KMS-11 (cell line): ENCODE measurements around the gene RCAN1.

Experiments used
- H2AFZ ChIP-seq: fragments of 200-600 bp; sonication (generic); 2 replicates; pipeline ENCODE4 v1.6.1; 2016; ENCODE audit warnings: antibody characterized with exemption, mixed run types, low read depth
- H3K27ac ChIP-seq: fragments of 200-600 bp; sonication (generic); 2 replicates; pipeline ENCODE4 v1.6.1; 2016; ENCODE audit warnings: mild to moderate bottlenecking, mixed run types
- H3K27me3 ChIP-seq: fragments of 200-600 bp; sonication (generic); 2 replicates; pipeline ENCODE4 v1.6.1; 2017; ENCODE audit warnings: mild to moderate bottlenecking, low read depth, mixed run types, moderate library complexity; ENCODE audit not compliant: insufficient read depth
- H3K36me3 ChIP-seq: fragments of 200-600 bp; sonication (generic); 2 replicates; pipeline ENCODE4 v1.6.1; 2017; ENCODE audit warnings: mild to moderate bottlenecking, mixed run types; ENCODE audit not compliant: insufficient read depth
- H3K4me1 ChIP-seq: fragments of 200-600 bp; sonication (generic); 2 replicates; pipeline ENCODE4 v1.6.1; 2016; ENCODE audit warnings: mild to moderate bottlenecking, low read depth, mixed run types; ENCODE audit not compliant: poor library complexity, severe bottlenecking
- H3K4me2 ChIP-seq: fragments of 200-600 bp; sonication (generic); 2 replicates; pipeline ENCODE4 v1.7.0; 2016; ENCODE audit warnings: mild to moderate bottlenecking, mixed run types
- H3K4me3 ChIP-seq: fragments of 200-600 bp; sonication (generic); IDR thresholded peaks from 2 replicates; pipeline ENCODE4 v1.6.1; 2017; ENCODE audit warnings: low read depth, low read length, mixed read lengths; ENCODE audit not compliant: insufficient read depth
- H3K79me2 ChIP-seq: fragments of 200-600 bp; sonication (generic); 2 replicates; pipeline ENCODE4 v1.6.1; 2016; ENCODE audit warnings: low read depth, mixed run types; ENCODE audit not compliant: insufficient read depth
- H3K9ac ChIP-seq: fragments of 200-600 bp; sonication (generic); 2 replicates; pipeline ENCODE4 v1.6.1; 2016; ENCODE audit warnings: mild to moderate bottlenecking, mixed run types
- H4K20me1 ChIP-seq: fragments of 200-600 bp; sonication (generic); 2 replicates; pipeline ENCODE4 v1.6.1; 2016; ENCODE audit warnings: mild to moderate bottlenecking, mixed run types; ENCODE audit not compliant: insufficient read depth
- TF ChIP-seq, protein P1 (sequence below): fragments of 200-600 bp; sonication (generic); conservative IDR thresholded peaks from 2 replicates; pipeline ENCODE4 v1.6.1; 2017; ENCODE audit warnings: low read depth, mild to moderate bottlenecking, antibody characterized with exemption, low read length, moderate library complexity, mixed read lengths

The RCAN1 gene

DNA sequence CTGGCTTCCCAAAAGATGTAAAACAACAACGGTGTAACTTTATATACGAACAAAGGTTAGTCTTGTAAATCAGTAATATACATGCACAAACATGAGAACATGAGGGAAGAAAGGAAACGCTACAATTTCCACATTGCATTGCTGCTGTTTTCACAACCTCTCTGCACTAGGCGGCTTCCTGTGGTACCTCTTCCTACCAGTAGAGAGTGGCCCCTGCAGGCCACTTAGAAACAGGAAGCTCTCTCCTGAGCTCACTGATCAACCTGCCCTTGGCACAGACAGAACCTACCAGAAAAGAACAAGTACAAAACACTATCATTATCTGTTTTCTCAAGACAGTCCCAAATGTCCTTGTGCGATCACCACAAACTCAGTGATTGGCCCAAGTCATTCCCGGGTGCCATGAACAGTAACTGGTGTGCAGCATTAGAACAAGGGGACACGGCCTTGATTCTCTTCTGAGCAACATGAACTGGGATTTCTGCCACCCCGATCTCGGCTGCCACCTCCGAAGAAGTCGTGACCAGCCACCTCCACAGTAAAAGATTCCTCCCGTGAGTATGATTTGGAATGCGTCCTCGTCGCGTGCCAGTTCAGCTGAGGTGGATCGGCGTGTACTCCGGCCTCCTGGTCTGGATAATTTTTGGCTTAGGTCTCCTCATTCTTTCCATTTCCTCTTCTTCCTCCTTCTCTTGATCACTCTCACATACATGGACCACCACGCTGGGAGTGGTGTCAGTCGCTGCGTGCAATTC is 97.2 kb downstream of the RCAN1 start:
- H3K9ac ChIP-seq: no peak overlapping the region
- H2AFZ ChIP-seq: no peak overlapping the region
- no peak overlapping the region for H3K27ac ChIP-seq
- H3K4me2 ChIP-seq: no peak overlapping the region
- no peak overlapping the region for H3K4me3 ChIP-seq
- H4K20me1 ChIP-seq: no peaks in the 10 kb centered on the region
- H3K27me3 ChIP-seq: no peaks in the 10 kb centered on the region
- peaks cover 10% of the 10 kb centered on the region for H3K4me1 ChIP-seq
- H3K36me3 ChIP-seq: no peaks in the 10 kb centered on the region; the same call in 1 of the 2 replicates
- TF ChIP-seq, protein P1, sequence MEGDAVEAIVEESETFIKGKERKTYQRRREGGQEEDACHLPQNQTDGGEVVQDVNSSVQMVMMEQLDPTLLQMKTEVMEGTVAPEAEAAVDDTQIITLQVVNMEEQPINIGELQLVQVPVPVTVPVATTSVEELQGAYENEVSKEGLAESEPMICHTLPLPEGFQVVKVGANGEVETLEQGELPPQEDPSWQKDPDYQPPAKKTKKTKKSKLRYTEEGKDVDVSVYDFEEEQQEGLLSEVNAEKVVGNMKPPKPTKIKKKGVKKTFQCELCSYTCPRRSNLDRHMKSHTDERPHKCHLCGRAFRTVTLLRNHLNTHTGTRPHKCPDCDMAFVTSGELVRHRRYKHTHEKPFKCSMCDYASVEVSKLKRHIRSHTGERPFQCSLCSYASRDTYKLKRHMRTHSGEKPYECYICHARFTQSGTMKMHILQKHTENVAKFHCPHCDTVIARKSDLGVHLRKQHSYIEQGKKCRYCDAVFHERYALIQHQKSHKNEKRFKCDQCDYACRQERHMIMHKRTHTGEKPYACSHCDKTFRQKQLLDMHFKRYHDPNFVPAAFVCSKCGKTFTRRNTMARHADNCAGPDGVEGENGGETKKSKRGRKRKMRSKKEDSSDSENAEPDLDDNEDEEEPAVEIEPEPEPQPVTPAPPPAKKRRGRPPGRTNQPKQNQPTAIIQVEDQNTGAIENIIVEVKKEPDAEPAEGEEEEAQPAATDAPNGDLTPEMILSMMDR: no peak
- no peaks in the 10 kb centered on the region for H3K79me2 ChIP-seq

DNA sequence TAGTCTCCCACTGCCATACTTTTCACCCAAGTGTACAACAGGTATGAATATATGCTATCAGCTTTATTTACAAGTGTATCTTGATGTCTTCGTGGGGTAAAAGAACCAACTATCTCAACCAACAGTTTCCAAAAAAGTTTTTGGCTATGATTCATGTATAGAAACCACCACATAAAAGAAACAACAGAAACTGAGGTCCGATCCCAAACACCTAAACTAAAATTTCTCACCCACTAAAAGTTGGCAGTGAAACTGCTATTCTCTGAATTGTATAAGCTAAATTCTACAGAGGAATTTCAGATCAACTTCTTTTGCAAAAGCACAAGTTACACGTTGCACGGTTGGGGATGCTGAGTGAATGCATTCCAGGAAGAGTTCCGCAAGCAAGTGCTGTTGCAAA is 97.9 kb downstream of the RCAN1 start:
- Histone ChIP-seq H3K27me3 (no peaks in the 10 kb centered on the region), H3K4me2 (no peak overlapping the region), H2AFZ (no peak overlapping the region), H3K4me3 (no peak overlapping the region), H3K79me2 (no peaks in the 10 kb centered on the region), H3K36me3 (no peaks in the 10 kb centered on the region; the same call in 1 of the 2 replicates), H3K4me1 (peaks cover 10% of the 10 kb centered on the region), H4K20me1 (no peaks in the 10 kb centered on the region), H3K9ac (no peak overlapping the region), H3K27ac (no peak overlapping the region)
- TF ChIP-seq, protein P1: no peak

DNA sequence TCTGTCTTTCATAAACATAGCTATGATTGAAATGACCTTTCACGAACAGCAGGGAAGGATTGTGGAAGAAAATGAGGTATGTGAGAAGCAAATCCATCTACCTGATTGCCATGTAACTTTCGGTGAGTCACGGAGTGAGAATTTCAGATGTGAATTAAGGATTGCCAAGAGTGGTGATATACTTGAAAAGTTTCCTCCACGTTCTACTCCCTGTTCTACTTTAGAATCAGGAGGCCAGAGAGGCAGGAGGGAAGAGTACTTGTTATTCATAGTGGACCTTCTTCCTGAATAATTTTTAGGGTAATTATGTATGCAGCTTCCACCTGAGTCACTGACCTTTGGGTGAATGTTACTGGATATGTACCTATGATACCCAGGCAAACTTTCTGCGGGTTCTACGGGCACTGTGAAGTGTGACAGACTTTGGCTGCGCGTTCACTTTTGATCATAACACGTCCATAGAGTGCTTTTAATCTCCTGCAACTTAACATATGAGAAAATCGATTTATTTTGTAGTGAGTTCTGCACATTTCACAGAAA is 100.3 kb downstream of the RCAN1 start:
- Histone ChIP-seq H2AFZ (no peak overlapping the region), H3K27ac (no peak overlapping the region), H4K20me1 (no peaks in the 10 kb centered on the region), H3K4me1 (no peaks in the 10 kb centered on the region), H3K36me3 (no peaks in the 10 kb centered on the region), H3K4me3 (no peak overlapping the region), H3K9ac (no peak overlapping the region), H3K79me2 (no peaks in the 10 kb centered on the region), H3K4me2 (no peak overlapping the region), H3K27me3 (no peaks in the 10 kb centered on the region)
- TF ChIP-seq, protein P1: no peak

DNA sequence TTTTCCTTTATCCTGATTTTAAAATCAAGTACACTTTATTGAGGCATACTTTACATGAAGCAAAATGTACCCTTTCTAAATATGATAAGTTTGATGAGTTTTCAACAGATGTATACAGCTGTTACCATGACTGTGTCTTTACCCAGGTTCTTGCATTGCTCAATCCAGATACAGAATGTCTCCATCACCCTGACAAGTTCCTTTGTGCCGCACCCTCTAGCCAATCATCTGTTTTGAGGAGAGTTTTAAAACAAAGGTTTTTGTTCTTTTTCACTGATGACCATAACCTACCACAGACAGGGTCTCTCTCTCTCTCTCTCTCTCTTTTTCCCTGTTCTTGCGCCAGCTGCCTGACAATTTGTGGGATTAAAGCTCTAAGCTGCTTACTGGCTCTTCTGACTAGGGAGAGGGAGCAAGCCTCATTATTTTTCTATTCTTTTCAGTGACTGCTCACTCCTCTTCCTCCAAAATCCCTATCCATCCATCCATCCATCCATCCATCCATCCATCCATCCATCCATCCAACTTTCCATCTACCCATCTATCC is 101.7 kb downstream of the RCAN1 start:
- H3K79me2 ChIP-seq: no peaks in the 10 kb centered on the region
- no peak overlapping the region for H3K4me3 ChIP-seq
- no peaks in the 10 kb centered on the region for H3K27me3 ChIP-seq
- H3K4me1 ChIP-seq: no peaks in the 10 kb centered on the region
- no peak overlapping the region for H3K4me2 ChIP-seq
- TF ChIP-seq, protein P1: no peak
- H3K9ac ChIP-seq: no peak overlapping the region
- no peaks in the 10 kb centered on the region for H3K36me3 ChIP-seq
- H4K20me1 ChIP-seq: no peaks in the 10 kb centered on the region
- no peak overlapping the region for H2AFZ ChIP-seq
- no peak overlapping the region for H3K27ac ChIP-seq
